Caco-2 (cell line): Measurements from ENCODE around the gene MRPL33. TPM values are rescaled to one million over a fixed set of nuclear protein-coding genes. Genes with fewer than 3 reads are reported as not detected.

Experiments used
- BruUV-seq: library from RNA; stranded (reverse); fragments of 400-500 nt; replicated peaks from 2 replicates; lab custom pipeline; 2021; lab: Mats Ljungman, UMichigan
- CTCF ChIA-PET: fragments of 300-600 bp; sonication (Branson Sonifier 250); formaldehyde crosslinking; loops from one replicate; lab custom pipeline; 2022; ENCODE audit warnings: antibody characterized with exemption; lab: Charles Lee
- POLR2A ChIA-PET: fragments of 300-600 bp; sonication (Branson Sonifier 250); formaldehyde crosslinking; loops from one replicate; lab custom pipeline; 2022; ENCODE audit warnings: antibody characterized with exemption; lab: Charles Lee
- DNase-seq, 2 experiments: peaks; one replicate each; pipeline versions ENCODE4 v3.0.0 to v3.0.0-alpha.2; 2020 to 2022
- H3K27me3 ChIP-seq: replicated peaks from 2 replicates; pipeline ENCODE4 v1.6.0; 2011; ENCODE audit warnings: low read length; ENCODE audit not compliant: control insufficient read depth, insufficient read depth
- H3K36me3 ChIP-seq: 2 replicates; pipeline ENCODE4 v1.5.1; 2011; ENCODE audit warnings: low read length; ENCODE audit not compliant: control insufficient read depth, insufficient read depth
- H3K4me1 ChIP-seq: fragments of 250-450 bp; sonication (Bioruptor Pico); 2 replicates; pipeline ENCODE4 v1.5.1; 2020; ENCODE audit warnings: mild to moderate bottlenecking
- H3K4me3 ChIP-seq: 2 replicates; pipeline ENCODE4 v1.5.1; 2011; ENCODE audit warnings: low read depth, mild to moderate bottlenecking, control low read depth, low read length
- H3K9me3 ChIP-seq: fragments of 250-450 bp; sonication (Bioruptor Pico); 2 replicates; pipeline ENCODE4 v1.5.1; 2020; ENCODE audit warnings: mild to moderate bottlenecking, moderate library complexity
- H3K27ac Mint-ChIP-seq: one replicate; pipeline ENCODE4 v1.8.0; 2022; ENCODE audit warnings: mixed read lengths; ENCODE audit not compliant: unreplicated experiment
- H3K27me3 Mint-ChIP-seq: one replicate; pipeline ENCODE4 v1.8.0; 2022; ENCODE audit warnings: mixed read lengths; ENCODE audit not compliant: insufficient read depth, unreplicated experiment
- H3K36me3 Mint-ChIP-seq: one replicate; pipeline ENCODE4 v1.8.0; 2022; ENCODE audit warnings: mild to moderate bottlenecking, mixed read lengths; ENCODE audit not compliant: insufficient read depth, unreplicated experiment
- H3K4me1 Mint-ChIP-seq: one replicate; pipeline ENCODE4 v1.8.0; 2022; ENCODE audit warnings: low read depth, mixed read lengths; ENCODE audit not compliant: unreplicated experiment
- H3K4me3 Mint-ChIP-seq: one replicate; pipeline ENCODE4 v1.8.0; 2022; ENCODE audit warnings: mild to moderate bottlenecking, moderate library complexity, mixed read lengths; ENCODE audit not compliant: unreplicated experiment
- H3K9me3 Mint-ChIP-seq: one replicate; pipeline ENCODE4 v1.8.0; 2022; ENCODE audit warnings: mixed read lengths; ENCODE audit not compliant: unreplicated experiment
- intact Hi-C: fragments of 100-400 bp; cut with micrococcal nuclease; formaldehyde crosslinking; loops from one replicate; pipeline ENCODE4 v1.10.0; 2022; ENCODE audit not compliant: unreplicated experiment
- total RNA-seq: library from RNA; stranded (reverse); gene quantifications from 2 replicates; pipeline ENCODE4 v1.2.3, GENCODE V29; 2022
- TF ChIP-seq, protein P1 (sequence below), 2 experiments: fragments of 200-600 bp in 1 of 2; IDR thresholded peaks; 1 replicate in 1 of 2; 2 replicates in 1 of 2; pipeline versions ENCODE4 v1.5.1 to v1.8.0; 2011 to 2022; ENCODE audit warnings: antibody characterized with exemption in 1 of 2, control low read depth in 1 of 2, inconsistent platforms in 1 of 2, low read depth in 1 of 2, low read length in 1 of 2, mild to moderate bottlenecking in 1 of 2, moderate library complexity in 1 of 2; ENCODE audit not compliant: insufficient read depth in 1 of 2, severe bottlenecking in 1 of 2, unreplicated experiment in 1 of 2

The MRPL33 gene
- total RNA-seq, 1 experiment from 2014 or later, result 84.9 TPM

DNA sequence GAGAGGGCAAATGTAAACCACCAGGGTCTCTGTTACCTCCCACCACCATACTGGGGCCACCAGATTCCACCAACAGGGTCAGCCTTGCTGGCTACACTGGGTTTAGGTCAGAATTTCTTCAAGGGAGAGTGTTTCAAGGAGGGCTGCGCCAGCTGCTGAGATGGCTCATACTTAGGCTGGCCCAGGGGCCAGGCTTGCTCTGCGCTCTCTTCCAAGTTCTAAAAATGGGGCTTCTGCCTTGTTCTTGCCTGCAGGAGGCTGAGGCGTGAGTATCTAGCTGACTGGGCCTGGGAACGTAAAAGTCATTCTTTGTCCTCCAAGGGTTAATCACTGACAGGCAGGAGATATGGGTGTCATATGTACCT lies 28.1 kb downstream of the MRPL33 start:
- TSS peak; percentile 97 for BruUV-seq
- Mint-ChIP-seq H3K36me3 (no peaks in the 10 kb centered on the region), H3K9me3 (no peaks in the 10 kb centered on the region), H3K27me3 (no peaks in the 10 kb centered on the region), H3K27ac (peak overlapping the region; percentile 85), H3K4me3 (peak overlapping the region; percentile 27), H3K4me1 (peaks cover 49% of the 10 kb centered on the region)
- no peak overlapping the region for H3K4me3 ChIP-seq
- intact Hi-C loops, result loop anchor here (10.0 kb wide), 1 partner anchor 85 kb away; no protein-coding TSS in a partner anchor
- CTCF ChIA-PET, result interaction anchor here (1.0 kb wide), 2 partner anchors 77 to 96 kb away, joined by 3 read pairs; no protein-coding TSS in a partner anchor
- TF ChIP-seq, protein P1, sequence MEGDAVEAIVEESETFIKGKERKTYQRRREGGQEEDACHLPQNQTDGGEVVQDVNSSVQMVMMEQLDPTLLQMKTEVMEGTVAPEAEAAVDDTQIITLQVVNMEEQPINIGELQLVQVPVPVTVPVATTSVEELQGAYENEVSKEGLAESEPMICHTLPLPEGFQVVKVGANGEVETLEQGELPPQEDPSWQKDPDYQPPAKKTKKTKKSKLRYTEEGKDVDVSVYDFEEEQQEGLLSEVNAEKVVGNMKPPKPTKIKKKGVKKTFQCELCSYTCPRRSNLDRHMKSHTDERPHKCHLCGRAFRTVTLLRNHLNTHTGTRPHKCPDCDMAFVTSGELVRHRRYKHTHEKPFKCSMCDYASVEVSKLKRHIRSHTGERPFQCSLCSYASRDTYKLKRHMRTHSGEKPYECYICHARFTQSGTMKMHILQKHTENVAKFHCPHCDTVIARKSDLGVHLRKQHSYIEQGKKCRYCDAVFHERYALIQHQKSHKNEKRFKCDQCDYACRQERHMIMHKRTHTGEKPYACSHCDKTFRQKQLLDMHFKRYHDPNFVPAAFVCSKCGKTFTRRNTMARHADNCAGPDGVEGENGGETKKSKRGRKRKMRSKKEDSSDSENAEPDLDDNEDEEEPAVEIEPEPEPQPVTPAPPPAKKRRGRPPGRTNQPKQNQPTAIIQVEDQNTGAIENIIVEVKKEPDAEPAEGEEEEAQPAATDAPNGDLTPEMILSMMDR (IDR thresholded peaks at IDR 0.05; ENCODE audit: insufficient read depth in 1 of 2, low read depth in 1 of 2, low read length in 1 of 2, severe bottlenecking in 1 of 2, unreplicated experiment in 1 of 2), result no peak
- H3K4me1 ChIP-seq, result peaks cover 48% of the 10 kb centered on the region
- POLR2A ChIA-PET, result interaction anchor here (0.9 to 1.3 kb wide), 3 partner anchors 28 to 96 kb away, joined by 3 to 7 read pairs (median 4); partner anchors contain the start of gene MRPL33
- H3K9me3 ChIP-seq, result no peaks in the 10 kb centered on the region
- DNase-seq, result no peak
- H3K36me3 ChIP-seq, result no peaks in the 10 kb centered on the region
- no peaks in the 10 kb centered on the region for H3K27me3 ChIP-seq

DNA sequence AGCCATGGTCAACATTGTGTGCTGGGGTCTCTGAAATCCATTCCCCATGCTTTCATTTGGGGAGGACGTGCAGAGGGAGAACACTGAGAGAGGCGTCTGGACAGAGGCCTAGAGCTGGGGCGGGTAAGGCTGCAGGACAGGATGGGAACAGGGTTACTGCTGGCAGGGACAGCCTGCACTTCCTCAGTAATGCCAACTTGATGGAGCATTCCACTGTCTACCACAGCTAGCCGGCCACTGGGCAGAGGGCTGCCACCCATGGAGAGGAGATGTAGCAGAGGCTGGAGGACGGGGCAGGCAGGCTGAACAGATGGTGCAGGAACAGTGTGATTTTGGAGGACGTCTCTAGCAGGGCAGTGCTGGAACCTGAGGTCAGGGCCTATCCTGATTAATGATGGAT lies 29.3 kb downstream of the MRPL33 start:
- Histone ChIP-seq H3K9me3 (no peaks in the 10 kb centered on the region), H3K4me1 (peaks cover 50% of the 10 kb centered on the region), H3K4me3 (no peak overlapping the region), H3K27me3 (no peaks in the 10 kb centered on the region), H3K36me3 (no peaks in the 10 kb centered on the region)
- no TSS peak for BruUV-seq
- POLR2A ChIA-PET, result no interaction called here
- CTCF ChIA-PET, result no interaction called here
- H3K36me3 Mint-ChIP-seq, result no peaks in the 10 kb centered on the region
- H3K27me3 Mint-ChIP-seq, result no peaks in the 10 kb centered on the region
- no peak overlapping the region for H3K4me3 Mint-ChIP-seq
- TF ChIP-seq, protein P1 (IDR thresholded peaks at IDR 0.05; ENCODE audit: insufficient read depth in 1 of 2, low read depth in 1 of 2, low read length in 1 of 2, severe bottlenecking in 1 of 2, unreplicated experiment in 1 of 2), result no peak
- no peak for DNase-seq
- peak overlapping the region; percentile 85 for H3K27ac Mint-ChIP-seq
- H3K4me1 Mint-ChIP-seq, result peaks cover 43% of the 10 kb centered on the region
- no peaks in the 10 kb centered on the region for H3K9me3 Mint-ChIP-seq
- intact Hi-C loops, result loop anchor here (10.0 kb wide), 1 partner anchor 84 kb away; no protein-coding TSS in a partner anchor

DNA sequence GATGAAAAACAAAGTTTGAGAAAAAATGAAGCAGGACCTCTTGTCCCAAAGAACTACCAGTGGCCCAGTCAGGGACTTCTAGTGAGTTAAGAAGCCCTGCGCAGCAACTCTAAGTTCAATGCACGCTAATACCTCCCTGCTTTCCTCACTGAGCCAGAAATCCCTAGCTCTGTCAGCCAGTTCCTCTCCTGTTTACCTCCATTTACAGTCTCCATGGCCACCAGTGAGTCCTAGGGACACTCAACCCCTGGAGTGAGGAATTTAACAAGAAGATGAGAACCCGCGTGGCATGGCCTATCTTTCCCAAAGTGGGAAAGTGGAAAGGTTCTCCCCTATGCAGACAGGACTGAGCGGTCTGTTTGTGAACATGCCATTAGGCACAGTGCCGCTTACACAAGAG lies 31.0 kb downstream of the MRPL33 start:
- CTCF ChIA-PET, result no interaction called here
- POLR2A ChIA-PET, result no interaction called here
- no TSS peak for BruUV-seq

More for the DNA sequence above, 31.0 kb downstream of the MRPL33 start:
- Mint-ChIP-seq H3K9me3 (no peaks in the 10 kb centered on the region), H3K36me3 (no peaks in the 10 kb centered on the region), H3K27me3 (no peaks in the 10 kb centered on the region), H3K4me3 (no peak overlapping the region), H3K27ac (no peak overlapping the region), H3K4me1 (peaks cover 33% of the 10 kb centered on the region)
- Histone ChIP-seq H3K27me3 (no peaks in the 10 kb centered on the region), H3K4me1 (peaks cover 48% of the 10 kb centered on the region), H3K4me3 (no peak overlapping the region), H3K9me3 (no peaks in the 10 kb centered on the region), H3K36me3 (no peaks in the 10 kb centered on the region)
- intact Hi-C loops, result loop anchor here (10.0 kb wide), 1 partner anchor 82 kb away; no protein-coding TSS in a partner anchor
- no peak for DNase-seq
- TF ChIP-seq, protein P1 (IDR thresholded peaks at IDR 0.05; ENCODE audit: insufficient read depth in 1 of 2, low read depth in 1 of 2, low read length in 1 of 2, severe bottlenecking in 1 of 2, unreplicated experiment in 1 of 2), result no peak
